HEK293 (cell line): ENCODE data around the gene ANAPC16.

ENCODE experiments used
- CTCF ChIA-PET: fragments of 350-600 bp; formaldehyde crosslinking; extraction: SDS; loops from one replicate; lab custom pipeline; 2021; ENCODE audit warnings: antibody characterized with exemption; lab: Yijun Ruan, JAX
- POLR2A ChIA-PET: fragments of 300-600 bp; formaldehyde crosslinking; extraction: SDS; loops from one replicate; lab custom pipeline; 2020; ENCODE audit warnings: antibody characterized with exemption, inconsistent platforms; lab: Yijun Ruan, JAX
- H3K27ac ChIP-seq: fragments of 200-500 bp; sonication (Bioruptor generic); 2 replicates; pipeline ENCODE4 v1.5.1; 2014; ENCODE audit warnings: low read depth, low read length, control low read depth, inconsistent platforms; ENCODE audit errors: extremely low read depth
- H3K36me3 ChIP-seq, 2 experiments: fragments of 200-500 bp in 1 of 2; sonication (Bioruptor generic) in 1 of 2; 1 replicate in 1 of 2; 2 replicates in 1 of 2; pipeline ENCODE4 v1.5.1; 2014 to 2017; ENCODE audit warnings: inconsistent platforms in 2 of 2, low read length in 2 of 2; ENCODE audit not compliant: control insufficient read depth in 2 of 2, insufficient read depth in 1 of 2
- H3K4me1 ChIP-seq: fragments of 200-500 bp; sonication (Bioruptor generic); 2 replicates; pipeline ENCODE4 v1.5.1; 2014; ENCODE audit warnings: mild to moderate bottlenecking, low read length, inconsistent platforms; ENCODE audit not compliant: control insufficient read depth, insufficient read depth
- H3K4me3 ChIP-seq: 2 replicates; pipeline ENCODE4 v1.5.1; 2011; ENCODE audit warnings: low read depth, mild to moderate bottlenecking, control low read depth, low read length, moderate library complexity
- H3K9me3 ChIP-seq: fragments of 200-500 bp; sonication (Bioruptor generic); 2 replicates; pipeline ENCODE4 v1.5.1; 2014; ENCODE audit warnings: low read depth, low read length, inconsistent platforms; ENCODE audit not compliant: control insufficient read depth, insufficient read depth
- EGR2 ChIP-seq: fragments of 450-650 bp; formaldehyde crosslinking; IDR thresholded peaks from 2 replicates; pipeline ENCODE4 v1.5.1; 2016; ENCODE audit warnings: low read depth, missing biosample characterization, missing genetic modification characterization
- GLIS2 ChIP-seq: fragments of 450-650 bp; formaldehyde crosslinking; IDR thresholded peaks from 2 replicates; pipeline ENCODE4 v1.5.1; 2016; ENCODE audit warnings: missing biosample characterization, missing genetic modification characterization
- KLF17 ChIP-seq: fragments of 450-650 bp; formaldehyde crosslinking; IDR thresholded peaks from 2 replicates; pipeline ENCODE4 v1.5.1; 2016; ENCODE audit warnings: missing biosample characterization, missing genetic modification characterization
- MZF1 ChIP-seq: fragments of 450-650 bp; formaldehyde crosslinking; IDR thresholded peaks from 2 replicates; pipeline ENCODE4 v1.5.1; 2017; ENCODE audit warnings: missing biosample characterization, missing genetic modification characterization, borderline replicate concordance
- PATZ1 ChIP-seq: fragments of 450-650 bp; formaldehyde crosslinking; IDR thresholded peaks from 2 replicates; pipeline ENCODE4 v1.5.1; 2016; ENCODE audit warnings: missing biosample characterization, missing genetic modification characterization
- PRDM1 ChIP-seq: fragments of 450-650 bp; formaldehyde crosslinking; IDR thresholded peaks from 2 replicates; pipeline ENCODE4; 2016; ENCODE audit warnings: missing biosample characterization, missing genetic modification characterization
- SP2 ChIP-seq: fragments of 450-650 bp; formaldehyde crosslinking; IDR thresholded peaks from 2 replicates; pipeline ENCODE4 v1.5.1; 2016; ENCODE audit warnings: missing biosample characterization, missing genetic modification characterization
- ZNF202 ChIP-seq: fragments of 450-650 bp; formaldehyde crosslinking; IDR thresholded peaks from 2 replicates; pipeline ENCODE4 v1.5.1; 2016; ENCODE audit warnings: missing biosample characterization, missing genetic modification characterization, borderline replicate concordance
- ZNF23 ChIP-seq: fragments of 450-650 bp; formaldehyde crosslinking; IDR thresholded peaks from 2 replicates; pipeline ENCODE4 v1.5.1; 2016; ENCODE audit warnings: missing biosample characterization, missing genetic modification characterization, borderline replicate concordance
- ZNF26 ChIP-seq: fragments of 450-650 bp; formaldehyde crosslinking; IDR thresholded peaks from 2 replicates; pipeline ENCODE4 v1.5.1; 2016; ENCODE audit warnings: missing biosample characterization, missing genetic modification characterization
- ZNF324 ChIP-seq: fragments of 450-650 bp; formaldehyde crosslinking; IDR thresholded peaks from 2 replicates; pipeline ENCODE4 v1.5.1; 2016; ENCODE audit warnings: missing biosample characterization, missing genetic modification characterization
- ZNF544 ChIP-seq: fragments of 450-650 bp; formaldehyde crosslinking; IDR thresholded peaks from 2 replicates; pipeline ENCODE4 v1.5.0; 2017; ENCODE audit warnings: missing biosample characterization, missing genetic modification characterization
- ZNF626 ChIP-seq: fragments of 450-650 bp; sonication (Bioruptor Pico); formaldehyde crosslinking; IDR thresholded peaks from 2 replicates; pipeline ENCODE4 v1.5.1; 2018; ENCODE audit warnings: missing biosample characterization, missing genetic modification characterization, inconsistent platforms
- ZNF629 ChIP-seq: fragments of 450-650 bp; formaldehyde crosslinking; IDR thresholded peaks from 2 replicates; pipeline ENCODE4 v1.5.1; 2017; ENCODE audit warnings: missing biosample characterization, missing genetic modification characterization
- TF ChIP-seq, protein P1 (sequence below): fragments of 450-650 bp; formaldehyde crosslinking; IDR thresholded peaks from 2 replicates; pipeline ENCODE4 v1.5.1; 2016; ENCODE audit warnings: missing biosample characterization, missing genetic modification characterization
- TF ChIP-seq, protein P2 (sequence below): fragments of 450-650 bp; formaldehyde crosslinking; IDR thresholded peaks from 2 replicates; pipeline ENCODE4 v1.5.1; 2016; ENCODE audit warnings: missing biosample characterization, missing genetic modification characterization

The ANAPC16 gene

GRCh38 chr10:72254813-72255568, 39.2 kb downstream of the ANAPC16 start (continued):
- TF ChIP-seq PATZ1 (tag by site-specific recombination) (peak; percentile 57), KLF17 (tag by site-specific recombination) (0 out of 2 replicates have a peak, but pooled peaks have one; percentile 51), EGR2 (tag by site-specific recombination) (0 out of 2 replicates have a peak, but pooled peaks have one; percentile 25), GLIS2 (tag by site-specific recombination) (peak; percentile 71), ZNF626 (no peak)
- TF ChIP-seq, protein P1, sequence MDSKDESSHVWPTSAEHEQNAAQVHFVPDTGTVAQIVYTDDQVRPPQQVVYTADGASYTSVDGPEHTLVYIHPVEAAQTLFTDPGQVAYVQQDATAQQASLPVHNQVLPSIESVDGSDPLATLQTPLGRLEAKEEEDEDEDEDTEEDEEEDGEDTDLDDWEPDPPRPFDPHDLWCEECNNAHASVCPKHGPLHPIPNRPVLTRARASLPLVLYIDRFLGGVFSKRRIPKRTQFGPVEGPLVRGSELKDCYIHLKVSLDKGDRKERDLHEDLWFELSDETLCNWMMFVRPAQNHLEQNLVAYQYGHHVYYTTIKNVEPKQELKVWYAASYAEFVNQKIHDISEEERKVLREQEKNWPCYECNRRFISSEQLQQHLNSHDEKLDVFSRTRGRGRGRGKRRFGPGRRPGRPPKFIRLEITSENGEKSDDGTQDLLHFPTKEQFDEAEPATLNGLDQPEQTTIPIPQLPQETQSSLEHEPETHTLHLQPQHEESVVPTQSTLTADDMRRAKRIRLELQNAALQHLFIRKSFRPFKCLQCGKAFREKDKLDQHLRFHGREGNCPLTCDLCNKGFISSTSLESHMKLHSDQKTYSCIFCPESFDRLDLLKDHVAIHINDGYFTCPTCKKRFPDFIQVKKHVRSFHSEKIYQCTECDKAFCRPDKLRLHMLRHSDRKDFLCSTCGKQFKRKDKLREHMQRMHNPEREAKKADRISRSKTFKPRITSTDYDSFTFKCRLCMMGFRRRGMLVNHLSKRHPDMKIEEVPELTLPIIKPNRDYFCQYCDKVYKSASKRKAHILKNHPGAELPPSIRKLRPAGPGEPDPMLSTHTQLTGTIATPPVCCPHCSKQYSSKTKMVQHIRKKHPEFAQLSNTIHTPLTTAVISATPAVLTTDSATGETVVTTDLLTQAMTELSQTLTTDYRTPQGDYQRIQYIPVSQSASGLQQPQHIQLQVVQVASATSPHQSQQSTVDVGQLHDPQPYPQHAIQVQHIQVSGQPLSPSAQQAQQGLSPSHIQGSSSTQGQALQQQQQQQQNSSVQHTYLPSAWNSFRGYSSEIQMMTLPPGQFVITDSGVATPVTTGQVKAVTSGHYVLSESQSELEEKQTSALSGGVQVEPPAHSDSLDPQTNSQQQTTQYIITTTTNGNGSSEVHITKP (tag by site-specific recombination) = peak; percentile 90

- H3K36me3 ChIP-seq = no peaks in the 10 kb centered on the region
- TF ChIP-seq ZNF202 (tag by site-specific recombination) = no peak
- TF ChIP-seq MZF1 (tag by site-specific recombination) = peak; percentile 61; the same call in 1 of the 2 replicates
- TF ChIP-seq, all 188 proteins: peak for 1
- peaks cover 21% of the 10 kb centered on the region for H3K4me1 ChIP-seq
- no peak overlapping the region for H3K4me3 ChIP-seq
- CTCF ChIA-PET = interaction anchor here (0.6 to 0.7 kb wide), 2 partner anchors 15 to 19 kb away, joined by 3 to 6 read pairs; no protein-coding TSS in a partner anchor
- no peaks in the 10 kb centered on the region for H3K9me3 ChIP-seq
- POLR2A ChIA-PET = interaction anchor here (0.7 to 2.8 kb wide), 2 partner anchors 17 kb away, joined by 3 to 23 read pairs; partner anchors contain the start of gene DDIT4
- H3K27ac ChIP-seq = no peak overlapping the region
Observed at GRCh38 chr10:72255977-72256729, 40.3 kb downstream of the ANAPC16 start.

- Histone ChIP-seq H3K4me3 (no peak overlapping the region), H3K36me3 (no peaks in the 10 kb centered on the region), H3K4me1 (peaks cover 26% of the 10 kb centered on the region), H3K9me3 (no peaks in the 10 kb centered on the region), H3K27ac (no peak overlapping the region)
- ChIA-PET POLR2A (interaction anchor here (2.8 to 5.8 kb wide), 2 partner anchors 16 to 17 kb away, joined by 23 to 120 read pairs; partner anchors contain the start of gene DDIT4), CTCF (no interaction called here)
- TF ChIP-seq ZNF544 (tag by site-specific recombination) = no peak
- TF ChIP-seq ZNF26 (tag by site-specific recombination) = no peak
- no peak for TF ChIP-seq SP2 (tag by site-specific recombination)
- no peak for TF ChIP-seq ZNF324 (tag by site-specific recombination)
- 0 out of 2 replicates have a peak, but pooled peaks have one; percentile 19 for TF ChIP-seq PRDM1 (tag by site-specific recombination)
- TF ChIP-seq ZNF629 (tag by site-specific recombination) = no peak
- TF ChIP-seq, protein P2, sequence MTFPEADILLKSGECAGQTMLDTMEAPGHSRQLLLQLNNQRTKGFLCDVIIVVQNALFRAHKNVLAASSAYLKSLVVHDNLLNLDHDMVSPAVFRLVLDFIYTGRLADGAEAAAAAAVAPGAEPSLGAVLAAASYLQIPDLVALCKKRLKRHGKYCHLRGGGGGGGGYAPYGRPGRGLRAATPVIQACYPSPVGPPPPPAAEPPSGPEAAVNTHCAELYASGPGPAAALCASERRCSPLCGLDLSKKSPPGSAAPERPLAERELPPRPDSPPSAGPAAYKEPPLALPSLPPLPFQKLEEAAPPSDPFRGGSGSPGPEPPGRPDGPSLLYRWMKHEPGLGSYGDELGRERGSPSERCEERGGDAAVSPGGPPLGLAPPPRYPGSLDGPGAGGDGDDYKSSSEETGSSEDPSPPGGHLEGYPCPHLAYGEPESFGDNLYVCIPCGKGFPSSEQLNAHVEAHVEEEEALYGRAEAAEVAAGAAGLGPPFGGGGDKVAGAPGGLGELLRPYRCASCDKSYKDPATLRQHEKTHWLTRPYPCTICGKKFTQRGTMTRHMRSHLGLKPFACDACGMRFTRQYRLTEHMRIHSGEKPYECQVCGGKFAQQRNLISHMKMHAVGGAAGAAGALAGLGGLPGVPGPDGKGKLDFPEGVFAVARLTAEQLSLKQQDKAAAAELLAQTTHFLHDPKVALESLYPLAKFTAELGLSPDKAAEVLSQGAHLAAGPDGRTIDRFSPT = no peak
- TF ChIP-seq ZNF23 (tag by site-specific recombination) = no peak
- peak; percentile 48; the same call in 1 of the 2 replicates for TF ChIP-seq MZF1 (tag by site-specific recombination)
Observed at GRCh38 chr10:72257051-72257892, 41.5 kb downstream of the ANAPC16 start.
